ENCODE data around the gene NSD2. TPM values are rescaled to one million over a fixed set of nuclear protein-coding genes. Genes with fewer than 3 reads are reported as not detected.

Gene NSD2
- total and polyA plus RNA-seq, 2 experiments from 2014 or later: 25.7 to 30.8 TPM

GRCh38 chr4:1970926-1971325, 99.7 kb downstream of the NSD2 start:
- no peaks in the 10 kb centered on the region for H3K9me2 ChIP-seq (replicated peaks; ENCODE audit: insufficient read depth)
- DNase-seq (ENCODE audit: low spot score): no peak
- H2AFZ ChIP-seq: no peak overlapping the region
- TF ChIP-seq EZH2 (IDR thresholded peaks at IDR 0.05; ENCODE audit: borderline replicate concordance) (no peak), CTCF (IDR thresholded peaks at IDR 0.05; ENCODE audit: poor library complexity) (no peak), EZH2phosphoT487 (IDR thresholded peaks at IDR 0.05; ENCODE audit: low read depth, severe bottlenecking, unreplicated experiment) (no peak)
- H3K36me3 ChIP-seq (replicated peaks; ENCODE audit: insufficient read depth, low read depth): no peaks in the 10 kb centered on the region
- H3K9me3 ChIP-seq (ENCODE audit: low read depth): no peaks in the 10 kb centered on the region
- H3K79me2 ChIP-seq: no peaks in the 10 kb centered on the region
- H3K4me2 ChIP-seq: no peak overlapping the region
- H3K27ac ChIP-seq: no peak overlapping the region
- H3K27me3 ChIP-seq: no peaks in the 10 kb centered on the region
- H4K20me1 ChIP-seq (ENCODE audit: insufficient read depth, poor library complexity, severe bottlenecking): no peaks in the 10 kb centered on the region
- 98% methylated on average over 6 of the region's 6 CpGs for WGBS (ENCODE audit: low lambda C conversion rate, missing lambda C conversion rate)
- peaks cover 5% of the 10 kb centered on the region for H3K4me1 ChIP-seq (ENCODE audit: insufficient read depth)
- no peak overlapping the region for H3K4me3 ChIP-seq

GRCh38 chr4:1971456-1972200, 100.4 kb downstream of the NSD2 start:
- Histone ChIP-seq H3K36me3 (replicated peaks; ENCODE audit: insufficient read depth, low read depth) (no peaks in the 10 kb centered on the region), H3K9me2 (replicated peaks; ENCODE audit: insufficient read depth) (no peaks in the 10 kb centered on the region), H3K27me3 (no peaks in the 10 kb centered on the region), H3K27ac (no peak overlapping the region), H3K79me2 (no peaks in the 10 kb centered on the region), H3K4me1 (ENCODE audit: insufficient read depth) (peaks cover 5% of the 10 kb centered on the region), H4K20me1 (ENCODE audit: insufficient read depth, poor library complexity, severe bottlenecking) (no peaks in the 10 kb centered on the region), H3K4me2 (no peak overlapping the region), H3K4me3 (no peak overlapping the region), H3K9me3 (ENCODE audit: low read depth) (no peaks in the 10 kb centered on the region), H2AFZ (no peak overlapping the region)
- no peak for DNase-seq (ENCODE audit: low spot score)
- 92% methylated on average over 16 of the region's 16 CpGs for WGBS (ENCODE audit: low lambda C conversion rate, missing lambda C conversion rate)
- TF ChIP-seq EZH2phosphoT487 (IDR thresholded peaks at IDR 0.05; ENCODE audit: low read depth, severe bottlenecking, unreplicated experiment) (no peak), EZH2 (IDR thresholded peaks at IDR 0.05; ENCODE audit: borderline replicate concordance) (no peak), CTCF (IDR thresholded peaks at IDR 0.05; ENCODE audit: poor library complexity) (no peak)

GRCh38 chr4:1972414-1972813, 101.2 kb downstream of the NSD2 start:
- H4K20me1 ChIP-seq (ENCODE audit: insufficient read depth, poor library complexity, severe bottlenecking): no peaks in the 10 kb centered on the region
- H3K36me3 ChIP-seq (replicated peaks; ENCODE audit: insufficient read depth, low read depth): no peaks in the 10 kb centered on the region

More at GRCh38 chr4:1972414-1972813, 101.2 kb downstream of the NSD2 start:
- no peak for DNase-seq (ENCODE audit: low spot score)
- Histone ChIP-seq H3K27ac (no peak overlapping the region), H3K4me3 (no peak overlapping the region), H3K9me3 (ENCODE audit: low read depth) (no peaks in the 10 kb centered on the region), H3K4me1 (ENCODE audit: insufficient read depth) (peaks cover 5% of the 10 kb centered on the region), H3K79me2 (no peaks in the 10 kb centered on the region), H3K27me3 (no peaks in the 10 kb centered on the region), H2AFZ (no peak overlapping the region), H3K9me2 (replicated peaks; ENCODE audit: insufficient read depth) (no peaks in the 10 kb centered on the region), H3K4me2 (no peak overlapping the region)
- no peak for TF ChIP-seq EZH2 (IDR thresholded peaks at IDR 0.05; ENCODE audit: borderline replicate concordance)
- TF ChIP-seq CTCF (IDR thresholded peaks at IDR 0.05; ENCODE audit: poor library complexity): no peak
- no peak for TF ChIP-seq EZH2phosphoT487 (IDR thresholded peaks at IDR 0.05; ENCODE audit: low read depth, severe bottlenecking, unreplicated experiment)
- WGBS (ENCODE audit: low lambda C conversion rate, missing lambda C conversion rate): 97% methylated on average over 10 of the region's 10 CpGs
